DND-41 (cell line): Measurements from ENCODE around the gene STXBP6.

Experiments
- ATAC-seq: fragments of 200-7000 bp; cut with Tn5 transposase; 3 replicates; pipeline ENCODE4 v1.9.1; 2021; ENCODE audit warnings: low read depth; ENCODE audit not compliant: insufficient read depth
- DNase-seq: peaks from one replicate; pipeline ENCODE4 v3.0.0-alpha.2; 2020
- H2AFZ ChIP-seq: 2 replicates; pipeline ENCODE4 v1.6.0; 2012; ENCODE audit warnings: low read depth, low read length
- H3K27ac ChIP-seq: 2 replicates; pipeline ENCODE4 v1.5.1; 2012; ENCODE audit warnings: low read length, inconsistent platforms
- H3K27me3 ChIP-seq: fragments of 200-600 bp; sonication (generic); 2 replicates; pipeline ENCODE4 v1.6.0; 2012; ENCODE audit warnings: low read length, mild to moderate bottlenecking, inconsistent platforms; ENCODE audit not compliant: insufficient read depth, poor library complexity
- H3K36me3 ChIP-seq: 2 replicates; pipeline ENCODE4 v1.5.1; 2012; ENCODE audit warnings: low read length, inconsistent platforms; ENCODE audit not compliant: insufficient read depth
- H3K4me1 ChIP-seq: 2 replicates; pipeline ENCODE4 v1.5.1; 2012; ENCODE audit warnings: mild to moderate bottlenecking, low read length; ENCODE audit not compliant: insufficient read depth
- H3K4me2 ChIP-seq: 2 replicates; pipeline ENCODE4 v1.6.0; 2012; ENCODE audit warnings: mild to moderate bottlenecking, moderate library complexity, low read length, inconsistent platforms; ENCODE audit not compliant: insufficient read depth
- H3K4me3 ChIP-seq, 2 experiments: fragments of 200-600 bp in 1 of 2; shearing (Covaris generic) in 1 of 2; 2 replicates each; pipeline ENCODE4 v1.5.1; 2012 to 2016; ENCODE audit warnings: inconsistent platforms in 2 of 2, low read length in 2 of 2, mild to moderate bottlenecking in 2 of 2, low read depth in 1 of 2, moderate library complexity in 1 of 2
- H3K79me2 ChIP-seq: 2 replicates; pipeline ENCODE4 v1.6.0; 2012; ENCODE audit warnings: low read length, inconsistent platforms; ENCODE audit not compliant: insufficient read depth
- H3K9ac ChIP-seq: 2 replicates; pipeline ENCODE4 v1.6.0; 2012; ENCODE audit warnings: low read depth, mild to moderate bottlenecking, inconsistent platforms, low read length, moderate library complexity
- H3K9me3 ChIP-seq: 2 replicates; pipeline ENCODE4 v1.5.1; 2012; ENCODE audit warnings: low read length, moderate library complexity, mild to moderate bottlenecking, inconsistent platforms; ENCODE audit not compliant: insufficient read depth, severe bottlenecking
- H4K20me1 ChIP-seq: 2 replicates; pipeline ENCODE4 v1.6.0; 2012; ENCODE audit warnings: low read length; ENCODE audit not compliant: insufficient read depth
- EZH2 ChIP-seq: IDR thresholded peaks from 3 replicates; pipeline ENCODE4 v1.6.1; 2012; ENCODE audit warnings: borderline replicate concordance, low read depth, mild to moderate bottlenecking, moderate library complexity, low read length, inconsistent platforms; ENCODE audit not compliant: severe bottlenecking
- TF ChIP-seq, protein P1 (sequence below): IDR thresholded peaks from 2 replicates; pipeline ENCODE4 v1.5.1; 2012; ENCODE audit warnings: borderline replicate concordance, low read length, moderate library complexity, mild to moderate bottlenecking; ENCODE audit not compliant: poor library complexity, severe bottlenecking; ENCODE audit errors: extremely low read depth

The STXBP6 gene

DNA sequence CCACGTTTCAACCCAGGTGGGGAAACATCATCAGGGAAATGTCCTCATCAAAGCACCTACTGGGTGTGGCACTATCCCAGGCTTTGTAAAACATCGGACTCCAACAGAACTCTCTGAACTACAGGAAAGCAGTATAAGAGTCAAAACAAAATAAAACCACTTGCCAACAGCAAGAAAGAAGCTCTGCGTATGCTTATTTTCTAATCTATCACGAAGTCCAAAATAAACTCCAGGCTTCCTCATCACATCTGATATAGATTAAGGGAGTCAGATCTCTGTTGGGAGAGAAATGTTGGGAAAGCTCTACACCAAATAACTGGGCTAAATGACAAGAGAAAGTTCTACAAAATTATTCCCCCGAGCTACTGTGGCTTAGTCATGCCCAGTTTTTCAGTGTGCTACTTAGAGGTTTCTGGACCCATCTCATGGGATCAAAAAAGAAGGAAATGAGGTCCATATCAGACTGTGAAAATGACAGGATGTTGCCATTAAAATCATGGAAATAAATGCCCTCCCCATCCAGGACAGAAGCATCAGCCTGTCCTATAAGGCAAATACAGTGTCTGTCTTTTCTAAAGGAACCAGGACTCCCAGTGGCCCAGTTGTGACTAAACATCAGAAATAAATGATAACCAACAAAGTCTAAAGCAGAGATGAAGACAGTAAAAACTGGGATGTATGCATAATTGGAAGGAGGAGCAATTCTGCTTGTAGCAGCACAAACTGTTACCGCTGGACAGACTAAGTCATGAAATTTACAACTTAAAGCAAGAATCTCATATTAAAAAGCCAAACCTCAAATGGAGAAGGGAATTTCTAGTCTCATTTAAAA lies 149.5 kb downstream of the STXBP6 start:
- DNase-seq (no peak), ATAC-seq (no peak)
- H3K27ac ChIP-seq: no peak overlapping the region
- no peaks in the 10 kb centered on the region for H3K4me1 ChIP-seq
- H3K4me2 ChIP-seq: no peak overlapping the region
- H3K9me3 ChIP-seq: no peaks in the 10 kb centered on the region
- H2AFZ ChIP-seq: no peak overlapping the region
- H3K27me3 ChIP-seq: peaks cover 2% of the 10 kb centered on the region
- TF ChIP-seq, protein P1, sequence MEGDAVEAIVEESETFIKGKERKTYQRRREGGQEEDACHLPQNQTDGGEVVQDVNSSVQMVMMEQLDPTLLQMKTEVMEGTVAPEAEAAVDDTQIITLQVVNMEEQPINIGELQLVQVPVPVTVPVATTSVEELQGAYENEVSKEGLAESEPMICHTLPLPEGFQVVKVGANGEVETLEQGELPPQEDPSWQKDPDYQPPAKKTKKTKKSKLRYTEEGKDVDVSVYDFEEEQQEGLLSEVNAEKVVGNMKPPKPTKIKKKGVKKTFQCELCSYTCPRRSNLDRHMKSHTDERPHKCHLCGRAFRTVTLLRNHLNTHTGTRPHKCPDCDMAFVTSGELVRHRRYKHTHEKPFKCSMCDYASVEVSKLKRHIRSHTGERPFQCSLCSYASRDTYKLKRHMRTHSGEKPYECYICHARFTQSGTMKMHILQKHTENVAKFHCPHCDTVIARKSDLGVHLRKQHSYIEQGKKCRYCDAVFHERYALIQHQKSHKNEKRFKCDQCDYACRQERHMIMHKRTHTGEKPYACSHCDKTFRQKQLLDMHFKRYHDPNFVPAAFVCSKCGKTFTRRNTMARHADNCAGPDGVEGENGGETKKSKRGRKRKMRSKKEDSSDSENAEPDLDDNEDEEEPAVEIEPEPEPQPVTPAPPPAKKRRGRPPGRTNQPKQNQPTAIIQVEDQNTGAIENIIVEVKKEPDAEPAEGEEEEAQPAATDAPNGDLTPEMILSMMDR: no peak
- no peak for TF ChIP-seq EZH2
- H3K9ac ChIP-seq: no peak overlapping the region
- H3K79me2 ChIP-seq: no peaks in the 10 kb centered on the region
- H4K20me1 ChIP-seq: no peaks in the 10 kb centered on the region
- no peak overlapping the region for H3K4me3 ChIP-seq
- no peaks in the 10 kb centered on the region for H3K36me3 ChIP-seq

DNA sequence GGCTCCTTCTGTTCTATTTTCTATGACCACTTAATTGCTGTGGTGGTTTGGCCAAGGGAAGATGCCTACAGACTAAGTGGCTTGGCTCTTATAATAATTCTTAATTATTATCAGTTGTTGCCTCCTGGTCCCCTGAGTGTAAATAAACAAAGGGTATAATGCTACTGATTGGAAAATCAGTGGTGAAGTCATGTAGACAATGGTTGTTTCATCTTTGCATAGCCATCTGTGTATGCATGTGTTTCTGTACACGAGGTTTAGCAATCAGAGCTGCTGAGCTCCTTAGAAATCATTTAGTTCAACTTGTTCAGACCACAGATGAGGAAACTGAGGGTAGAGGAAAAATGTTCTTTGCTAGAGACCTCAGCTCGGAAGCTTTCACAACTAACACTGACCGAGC lies 152.2 kb downstream of the STXBP6 start:
- Histone ChIP-seq H3K4me2 (no peak overlapping the region), H4K20me1 (no peaks in the 10 kb centered on the region), H3K9ac (no peak overlapping the region), H3K4me1 (no peaks in the 10 kb centered on the region), H2AFZ (no peak overlapping the region), H3K79me2 (no peaks in the 10 kb centered on the region), H3K4me3 (no peak overlapping the region), H3K27ac (no peak overlapping the region), H3K27me3 (no peaks in the 10 kb centered on the region), H3K36me3 (no peaks in the 10 kb centered on the region), H3K9me3 (no peaks in the 10 kb centered on the region)
- TF ChIP-seq, protein P1: no peak
- TF ChIP-seq EZH2: no peak
- no peak for DNase-seq
- no peak for ATAC-seq

DNA sequence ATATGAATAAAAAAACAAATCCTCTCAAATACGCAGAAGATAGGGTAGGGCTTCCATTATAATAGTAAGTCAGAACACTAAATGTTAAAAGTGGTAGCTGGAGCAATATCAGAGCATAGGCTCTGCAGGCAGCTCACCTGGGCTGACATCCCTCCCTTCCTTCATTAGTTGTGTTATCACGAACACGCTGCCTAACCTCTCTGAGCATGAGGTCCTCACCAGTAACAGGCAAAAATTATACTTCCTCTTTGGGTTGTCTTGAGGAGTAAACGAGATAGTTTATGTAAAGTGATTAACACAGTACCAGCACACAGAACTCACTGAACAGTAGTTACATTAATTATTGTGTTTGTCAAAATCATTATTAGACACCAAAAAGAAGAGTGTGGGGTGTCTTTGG lies 154.3 kb downstream of the STXBP6 start:
- H3K27me3 ChIP-seq: no peaks in the 10 kb centered on the region
- no peaks in the 10 kb centered on the region for H3K4me1 ChIP-seq
- no peaks in the 10 kb centered on the region for H3K79me2 ChIP-seq
- no peak overlapping the region for H3K4me2 ChIP-seq
- DNase-seq (no peak), ATAC-seq (no peak)
- TF ChIP-seq EZH2: no peak
- TF ChIP-seq, protein P1: no peak
- no peak overlapping the region for H3K27ac ChIP-seq
- no peak overlapping the region for H3K4me3 ChIP-seq
- H3K9ac ChIP-seq: no peak overlapping the region
- no peaks in the 10 kb centered on the region for H3K9me3 ChIP-seq
- no peak overlapping the region for H2AFZ ChIP-seq
- no peaks in the 10 kb centered on the region for H4K20me1 ChIP-seq
- H3K36me3 ChIP-seq: no peaks in the 10 kb centered on the region
